ENCODE measurements around the gene CBX4. TPM values are rescaled to one million over a fixed set of nuclear protein-coding genes. Genes with fewer than 3 reads are reported as not detected.

CBX4 gene
- total RNA-seq, 4 donors from 2014 or later, result 6.7 to 11.5 (median 10.0) TPM

- no CpG with 5 or more reads among the region's 13 CpGs for WGBS, 2 donors (ENCODE audit: low coverage in 1 of 2)
- Histone ChIP-seq H3K4me3 (no peak overlapping the region), H3K27me3 (peaks cover 10% of the 10 kb centered on the region), H3K4me1 (peaks cover 5 to 76% (median 41%) of the 10 kb centered on the region in 3 donors), H3K27ac (no peak overlapping the region), H3K36me3 (peaks cover 0 to 28% of the 10 kb centered on the region in 2 donors), H3K9me3 (peaks cover 0 to 5% (median 0%) of the 10 kb centered on the region in 3 donors)
- no peak for TF ChIP-seq POLR2AphosphoS5 (IDR thresholded peaks at IDR 0.05)
- ATAC-seq, result no peak
Observed at GRCh38 chr17:79835470-79835899, 3.8 kb downstream of the CBX4 start.

- H3K9me3 ChIP-seq, result no peaks in the 10 kb centered on the region
- H3K27me3 ChIP-seq, result peaks cover 3% of the 10 kb centered on the region
- WGBS, 2 donors (ENCODE audit: low coverage in 1 of 2), result 90 to 94% methylated on average over 6 to 19 of the region's 61 CpGs
- H3K4me1 ChIP-seq, result peaks cover 5 to 69% (median 34%) of the 10 kb centered on the region in 3 donors
- peaks cover 0 to 28% of the 10 kb centered on the region in 2 donors for H3K36me3 ChIP-seq
- no peak overlapping the region for H3K27ac ChIP-seq
- ATAC-seq, result no peak
- TF ChIP-seq CTCF (IDR thresholded peaks at IDR 0.05) (peak in 3 of 4 experiments; percentile 46 to 69 (median 55)), EP300 (IDR thresholded peaks at IDR 0.05) (no peak)
- H3K4me3 ChIP-seq, result no peak overlapping the region
Observed at GRCh38 chr17:79834565-79835469, 4.4 kb downstream of the CBX4 start.

- Histone ChIP-seq H3K4me3 (no peak overlapping the region), H3K9me3 (no peaks in the 10 kb centered on the region), H3K27me3 (no peaks in the 10 kb centered on the region), H3K4me1 (peaks cover 5 to 65% (median 31%) of the 10 kb centered on the region in 3 donors), H3K36me3 (peaks cover 0 to 28% of the 10 kb centered on the region in 2 donors), H3K27ac (no peak overlapping the region)
- no peak for ATAC-seq
- 90% methylated on average over 2 of the region's 83 CpGs; no CpG with 5 or more reads in 1 of the 2 donors for WGBS, 2 donors (ENCODE audit: low coverage in 1 of 2)
- TF ChIP-seq CTCF (IDR thresholded peaks at IDR 0.05) (no peak), POLR2AphosphoS5 (IDR thresholded peaks at IDR 0.05) (no peak), POLR2A (IDR thresholded peaks at IDR 0.05) (no peak), EP300 (IDR thresholded peaks at IDR 0.05) (no peak)
Observed at GRCh38 chr17:79833744-79834564, 5.3 kb downstream of the CBX4 start.

GRCh38 chr17:79833110-79833450 lies 6.2 kb downstream of the CBX4 start:
- 90% methylated on average over 2 to 7 of the region's 7 CpGs for WGBS, 2 donors (ENCODE audit: low coverage in 1 of 2)
- no peak for TF ChIP-seq CTCF (IDR thresholded peaks at IDR 0.05)
- no peak for TF ChIP-seq POLR2A (IDR thresholded peaks at IDR 0.05)
- no peak for TF ChIP-seq POLR2AphosphoS5 (IDR thresholded peaks at IDR 0.05)
- no peak for TF ChIP-seq EP300 (IDR thresholded peaks at IDR 0.05)
- no peak for ATAC-seq
- Histone ChIP-seq H3K4me3 (peak overlapping the region in 1 of 2 donors; percentile 43), H3K9me3 (no peaks in the 10 kb centered on the region), H3K36me3 (peaks cover 0 to 28% of the 10 kb centered on the region in 2 donors), H3K4me1 (peaks cover 5 to 63% (median 31%) of the 10 kb centered on the region in 3 donors), H3K27ac (no peak overlapping the region), H3K27me3 (no peaks in the 10 kb centered on the region)

Data from gastroesophageal sphincter (tissue), 4 donors.